ENCODE data around the gene MPP1.

GRCh38 chrX:154806837-154807501, 1.7 kb upstream of the MPP1 start:
- TF ChIP-seq CTCF (conservative IDR thresholded peaks at IDR 0.05) (no peak), ZFX (IDR thresholded peaks at IDR 0.05) (no peak)

Data from C4-2B (cell line).